GM18868 (cell line): Measurements from ENCODE around the gene DUSP7.
"Not testable (repeated sequence)": the region's sequence is repeated elsewhere in the genome, so short reads cannot be mapped to it uniquely, and the experiment has no call there.

ENCODE experiments used
- ATAC-seq: cut with Tn5 transposase; IDR thresholded peaks from one replicate; pipeline ENCODE4 v1.9.1; 2021; ENCODE audit warnings: mild to moderate bottlenecking, moderate library complexity; ENCODE audit not compliant: unreplicated experiment

Gene DUSP7

GRCh38 chr3:52050571-52050970, 5.8 kb downstream of the DUSP7 start:
- no peak for ATAC-seq

- no peak for ATAC-seq
These were observed 6.9 kb downstream of the DUSP7 start for GRCh38 chr3:52049503-52049902.

GRCh38 chr3:52047295-52047960, 8.9 kb downstream of the DUSP7 start:
- ATAC-seq = no peak

GRCh38 chr3:52046902-52047239, 9.5 kb downstream of the DUSP7 start:
- no peak for ATAC-seq

GRCh38 chr3:52046186-52046901, 10.0 kb downstream of the DUSP7 start:
- ATAC-seq = no peak

GRCh38 chr3:52044869-52045619, 11.3 kb downstream of the DUSP7 start:
- ATAC-seq = no peak

GRCh38 chr3:52043750-52044149, 12.6 kb downstream of the DUSP7 start:
- no peak for ATAC-seq

- ATAC-seq = not testable (repeated sequence)
These were observed 13.3 kb downstream of the DUSP7 start for GRCh38 chr3:52043039-52043438.

- ATAC-seq = no peak
These were observed 15.1 kb downstream of the DUSP7 start for GRCh38 chr3:52041118-52041731.

- ATAC-seq = no peak
These were observed 15.8 kb downstream of the DUSP7 start for GRCh38 chr3:52040600-52040999.

- no peak for ATAC-seq
These were observed 16.5 kb downstream of the DUSP7 start for GRCh38 chr3:52039846-52040245.

GRCh38 chr3:52039426-52039825, 16.9 kb downstream of the DUSP7 start:
- ATAC-seq = no peak

GRCh38 chr3:52038227-52038626, 18.1 kb downstream of the DUSP7 start:
- no peak for ATAC-seq

GRCh38 chr3:52037291-52037690, 19.1 kb downstream of the DUSP7 start:
- ATAC-seq = no peak

- no peak for ATAC-seq
These were observed 19.5 kb downstream of the DUSP7 start for GRCh38 chr3:52036829-52037228.

GRCh38 chr3:52036222-52036694, 20.1 kb downstream of the DUSP7 start:
- ATAC-seq = peak; percentile 82

GRCh38 chr3:52034651-52035050, 21.7 kb downstream of the DUSP7 start:
- ATAC-seq = no peak

- no peak for ATAC-seq
These were observed 22.2 kb downstream of the DUSP7 start for GRCh38 chr3:52034212-52034611.

GRCh38 chr3:52033748-52034147, 22.6 kb downstream of the DUSP7 start:
- ATAC-seq = not testable (repeated sequence)

GRCh38 chr3:52032702-52033408, 23.5 kb downstream of the DUSP7 start:
- ATAC-seq = no peak

- ATAC-seq = no peak
These were observed 24.5 kb downstream of the DUSP7 start for GRCh38 chr3:52031896-52032295.
